Fibroblast of lung (primary cell): Measurements from ENCODE around the gene TIGD6. TPM values are rescaled to one million over a fixed set of nuclear protein-coding genes. Genes with fewer than 3 reads are reported as not detected.

Experiments
- DNase-seq, 2 donors: peaks; one replicate each; pipeline versions ENCODE4 v3.0.0 to v3.0.0-alpha.2; 2010; ENCODE audit warnings: low read depth in 2 of 2
- H2AFZ ChIP-seq: 2 replicates; pipeline ENCODE4 v1.5.1; 2012; ENCODE audit warnings: low read length, control low read depth, inconsistent platforms
- H3K27ac ChIP-seq: 2 replicates; pipeline ENCODE4 v1.5.1; 2011; ENCODE audit warnings: low read length, control low read depth; ENCODE audit not compliant: insufficient read depth
- H3K27me3 ChIP-seq: 2 replicates; pipeline ENCODE4 v1.5.1; 2011; ENCODE audit warnings: mild to moderate bottlenecking, low read length; ENCODE audit not compliant: control insufficient read depth, insufficient read depth
- H3K36me3 ChIP-seq: 2 replicates; pipeline ENCODE4 v1.5.1; 2011; ENCODE audit warnings: low read length; ENCODE audit not compliant: control insufficient read depth, insufficient read depth
- H3K4me1 ChIP-seq: 2 replicates; pipeline ENCODE4 v1.5.1; 2011; ENCODE audit warnings: low read length; ENCODE audit not compliant: control insufficient read depth, insufficient read depth; ENCODE audit errors: extremely low read depth
- H3K4me2 ChIP-seq: 2 replicates; pipeline ENCODE4 v1.5.1; 2011; ENCODE audit warnings: low read length, control low read depth; ENCODE audit not compliant: insufficient read depth; ENCODE audit errors: extremely low read depth
- H3K4me3 ChIP-seq, 4 experiments: fragments of 200-600 bp in 1 of 4; sonication (generic) in 1 of 4; replicated peaks in 1 of 4; 2 replicates each; pipeline ENCODE4 v1.5.1; 2011 to 2016; ENCODE audit warnings: low read length in 4 of 4, low read depth in 3 of 4, mild to moderate bottlenecking in 3 of 4, control low read depth in 2 of 4, inconsistent platforms in 1 of 4, mixed read lengths in 1 of 4; ENCODE audit not compliant: insufficient read depth in 1 of 4; ENCODE audit errors: control extremely low read depth in 1 of 4
- H3K79me2 ChIP-seq: 2 replicates; pipeline ENCODE4 v1.5.1; 2012; ENCODE audit warnings: mild to moderate bottlenecking, low read length, inconsistent platforms; ENCODE audit not compliant: control insufficient read depth, insufficient read depth
- H3K9ac ChIP-seq: 2 replicates; pipeline ENCODE4 v1.5.1; 2011; ENCODE audit warnings: mild to moderate bottlenecking, low read length, control low read depth; ENCODE audit not compliant: insufficient read depth
- H3K9me3 ChIP-seq: 2 replicates; pipeline ENCODE4 v1.5.1; 2012; ENCODE audit warnings: low read depth, low read length; ENCODE audit not compliant: control insufficient read depth, insufficient read depth
- H4K20me1 ChIP-seq: 2 replicates; pipeline ENCODE4 v1.5.1; 2011; ENCODE audit warnings: low read length; ENCODE audit not compliant: control insufficient read depth, insufficient read depth; ENCODE audit errors: extremely low read depth
- EZH2 ChIP-seq: IDR thresholded peaks from 2 replicates; pipeline ENCODE4 v1.5.1; 2012; ENCODE audit warnings: low read length, control low read depth, mild to moderate bottlenecking; ENCODE audit errors: missing control alignments
- polyA plus RNA-seq, 2 donors: library from polyadenylated mRNA; depleted of rRNA in 1 of 2; stranded (reverse) in 1 of 2; unstranded in 1 of 2; fragments of >200 nt; gene quantifications; 2 replicates each; pipeline ENCODE4 v1.2.1, GENCODE V29; 2011 to 2012; ENCODE audit warnings: missing spikeins in 1 of 2
- total RNA-seq: library from RNA; depleted of rRNA; stranded (reverse); fragments of >200 nt; gene quantifications from 2 replicates; pipeline ENCODE4 v1.2.1, GENCODE V29; 2014
- TF ChIP-seq, protein P1 (sequence below), 2 donors: IDR thresholded peaks in 1 of 2; conservative IDR thresholded peaks in 1 of 2; 1 replicate in 1 of 2; 2 replicates in 1 of 2; pipeline ENCODE4 v1.5.1; 2011 to 2012; ENCODE audit warnings: low read length in 2 of 2, control low read depth in 1 of 2, inconsistent platforms in 1 of 2, low read depth in 1 of 2, mild to moderate bottlenecking in 1 of 2

The TIGD6 gene
- total and polyA plus RNA-seq, 2 donors (not counting 1 experiment from before 2014, with no cell fraction given): 5.7 to 10.4 TPM

DNA sequence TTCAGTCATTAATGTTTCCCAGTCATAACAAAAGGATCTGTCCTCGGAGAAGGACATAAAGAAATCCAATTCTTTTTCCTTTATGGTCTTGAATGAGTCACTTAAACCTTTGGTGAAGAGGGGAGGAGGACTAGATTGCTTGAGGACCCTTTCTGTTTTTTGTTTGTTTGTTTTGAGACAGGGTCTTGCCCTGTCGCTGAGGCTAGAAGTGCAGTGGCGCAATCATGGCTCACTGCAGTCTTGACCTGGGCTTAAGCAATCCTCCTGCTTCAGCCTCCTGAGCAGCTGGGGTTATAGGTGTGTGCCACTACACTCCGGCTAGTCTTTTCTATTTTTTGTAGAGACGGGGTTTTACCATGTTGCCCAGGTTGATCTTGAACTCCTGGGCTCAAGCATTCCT lies 12.3 kb downstream of the TIGD6 start:
- Histone ChIP-seq H3K36me3 (no peaks in the 10 kb centered on the region), H4K20me1 (no peaks in the 10 kb centered on the region), H2AFZ (no peak overlapping the region), H3K4me2 (no peak overlapping the region), H3K79me2 (no peaks in the 10 kb centered on the region), H3K9ac (no peak overlapping the region), H3K9me3 (no peaks in the 10 kb centered on the region), H3K4me1 (no peaks in the 10 kb centered on the region), H3K27ac (no peak overlapping the region), H3K4me3 (no peak overlapping the region), H3K27me3 (no peaks in the 10 kb centered on the region)
- TF ChIP-seq, protein P1, sequence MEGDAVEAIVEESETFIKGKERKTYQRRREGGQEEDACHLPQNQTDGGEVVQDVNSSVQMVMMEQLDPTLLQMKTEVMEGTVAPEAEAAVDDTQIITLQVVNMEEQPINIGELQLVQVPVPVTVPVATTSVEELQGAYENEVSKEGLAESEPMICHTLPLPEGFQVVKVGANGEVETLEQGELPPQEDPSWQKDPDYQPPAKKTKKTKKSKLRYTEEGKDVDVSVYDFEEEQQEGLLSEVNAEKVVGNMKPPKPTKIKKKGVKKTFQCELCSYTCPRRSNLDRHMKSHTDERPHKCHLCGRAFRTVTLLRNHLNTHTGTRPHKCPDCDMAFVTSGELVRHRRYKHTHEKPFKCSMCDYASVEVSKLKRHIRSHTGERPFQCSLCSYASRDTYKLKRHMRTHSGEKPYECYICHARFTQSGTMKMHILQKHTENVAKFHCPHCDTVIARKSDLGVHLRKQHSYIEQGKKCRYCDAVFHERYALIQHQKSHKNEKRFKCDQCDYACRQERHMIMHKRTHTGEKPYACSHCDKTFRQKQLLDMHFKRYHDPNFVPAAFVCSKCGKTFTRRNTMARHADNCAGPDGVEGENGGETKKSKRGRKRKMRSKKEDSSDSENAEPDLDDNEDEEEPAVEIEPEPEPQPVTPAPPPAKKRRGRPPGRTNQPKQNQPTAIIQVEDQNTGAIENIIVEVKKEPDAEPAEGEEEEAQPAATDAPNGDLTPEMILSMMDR (conservative IDR thresholded peaks at IDR 0.05 in 1 of 2, IDR thresholded peaks at IDR 0.05 in 1 of 2; ENCODE audit: low read depth in 1 of 2, low read length in 2 of 2): no peak
- no peak for TF ChIP-seq EZH2
- no peak for DNase-seq

DNA sequence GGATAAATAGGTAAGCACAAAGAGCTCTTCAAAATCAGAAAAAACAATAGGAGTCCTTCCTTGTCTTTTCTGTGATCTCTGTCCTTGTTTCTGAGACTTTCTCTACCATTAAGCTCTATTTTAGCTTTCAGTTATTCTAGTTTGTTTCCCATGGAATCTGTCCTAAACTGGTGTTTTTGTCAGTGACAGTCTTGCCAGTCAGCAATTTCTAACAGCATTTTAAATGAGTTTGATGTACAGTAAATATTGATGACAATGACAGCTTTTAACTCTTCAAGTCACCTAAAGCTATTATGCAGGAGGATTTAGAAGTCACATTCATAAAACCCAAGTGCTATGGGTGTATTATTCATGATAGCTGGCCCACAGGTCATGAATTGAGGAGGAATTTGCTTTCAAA lies 17.9 kb downstream of the TIGD6 start:
- H2AFZ ChIP-seq: no peak overlapping the region
- TF ChIP-seq, protein P1 (conservative IDR thresholded peaks at IDR 0.05 in 1 of 2, IDR thresholded peaks at IDR 0.05 in 1 of 2; ENCODE audit: low read depth in 1 of 2, low read length in 2 of 2): no peak
- no peak for TF ChIP-seq EZH2
- H4K20me1 ChIP-seq: no peaks in the 10 kb centered on the region
- no peak overlapping the region for H3K4me2 ChIP-seq
- no peak overlapping the region for H3K9ac ChIP-seq
- no peak overlapping the region for H3K27ac ChIP-seq
- no peak overlapping the region for H3K4me3 ChIP-seq
- H3K36me3 ChIP-seq: peaks cover 1% of the 10 kb centered on the region
- no peak for DNase-seq
- H3K9me3 ChIP-seq: no peaks in the 10 kb centered on the region
- no peaks in the 10 kb centered on the region for H3K4me1 ChIP-seq
- no peaks in the 10 kb centered on the region for H3K79me2 ChIP-seq
- no peaks in the 10 kb centered on the region for H3K27me3 ChIP-seq

DNA sequence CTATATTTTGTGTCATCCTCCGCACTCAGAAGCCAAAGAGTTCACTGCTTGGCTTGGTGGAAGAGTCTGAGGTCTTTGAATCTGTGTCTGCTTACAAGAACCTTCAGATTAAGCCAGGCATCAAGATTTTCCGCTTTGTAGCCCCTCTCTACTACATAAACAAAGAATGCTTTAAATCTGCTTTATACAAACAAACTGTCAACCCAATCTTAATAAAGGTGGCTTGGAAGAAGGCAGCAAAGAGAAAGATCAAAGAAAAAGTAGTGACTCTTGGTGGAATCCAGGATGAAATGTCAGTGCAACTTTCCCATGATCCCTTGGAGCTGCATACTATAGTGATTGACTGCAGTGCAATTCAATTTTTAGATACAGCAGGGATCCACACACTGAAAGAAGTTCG lies 19.2 kb downstream of the TIGD6 start:
- no peaks in the 10 kb centered on the region for H3K9me3 ChIP-seq
- no peaks in the 10 kb centered on the region for H3K79me2 ChIP-seq
- H3K9ac ChIP-seq: no peak overlapping the region
- peaks cover 1% of the 10 kb centered on the region for H3K36me3 ChIP-seq
- TF ChIP-seq, protein P1 (conservative IDR thresholded peaks at IDR 0.05 in 1 of 2, IDR thresholded peaks at IDR 0.05 in 1 of 2; ENCODE audit: low read depth in 1 of 2, low read length in 2 of 2): no peak
- no peak for TF ChIP-seq EZH2
- no peak overlapping the region for H3K4me2 ChIP-seq
- DNase-seq: no peak
- no peaks in the 10 kb centered on the region for H3K27me3 ChIP-seq
- no peak overlapping the region for H2AFZ ChIP-seq
- H3K27ac ChIP-seq: no peak overlapping the region
- H3K4me1 ChIP-seq: no peaks in the 10 kb centered on the region
- no peak overlapping the region for H3K4me3 ChIP-seq
- H4K20me1 ChIP-seq: no peaks in the 10 kb centered on the region
